Femur (tissue), 1 donor: ENCODE results near the gene NUBP2.
A peak's percentile ranks its signal among the peaks of the same experiment; 100 is the strongest.

Experiments used
- DNase-seq: peaks from one replicate; pipeline ENCODE4 v3.0.0-alpha.2; 2017

NUBP2 gene

DNA sequence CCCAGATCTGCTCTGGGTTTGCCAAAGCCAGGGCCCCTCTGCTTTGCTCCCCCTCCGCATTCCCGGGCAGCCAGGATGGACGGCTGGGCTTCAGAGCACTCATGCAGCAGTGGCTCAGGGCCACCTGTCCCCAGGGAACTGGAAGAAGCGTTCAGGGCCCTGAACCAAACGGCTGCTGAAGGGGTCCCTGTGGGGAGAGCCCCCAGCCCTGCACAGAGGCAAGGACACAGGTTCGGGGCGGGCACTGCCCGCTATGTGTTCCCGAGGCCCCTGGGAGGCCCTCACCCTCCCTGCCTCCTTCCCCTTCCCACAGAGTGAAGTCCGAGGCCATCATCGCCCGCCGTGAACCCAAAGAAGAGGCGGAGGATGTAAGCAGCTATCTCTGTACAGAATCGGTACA is 21.8 kb upstream of the NUBP2 start:
- no peak for DNase-seq

DNA sequence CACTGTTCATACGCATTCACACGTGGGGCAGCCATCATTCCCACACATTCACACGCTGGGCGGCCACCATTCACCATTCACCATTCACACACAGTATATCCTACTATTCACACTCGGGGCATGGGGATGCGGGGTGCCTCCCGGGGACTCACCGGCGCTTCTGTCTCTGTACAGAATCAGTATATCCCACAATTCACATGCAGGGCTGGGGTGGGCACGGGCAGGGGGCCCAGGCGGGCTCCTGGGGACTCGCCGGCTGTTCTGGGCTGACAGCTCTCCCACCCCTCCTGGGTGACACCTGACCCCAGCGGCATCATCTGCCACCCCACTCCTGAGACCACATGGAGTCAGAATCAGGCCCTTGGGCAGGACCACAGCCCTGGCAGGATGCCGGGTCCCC is 21.0 kb upstream of the NUBP2 start:
- DNase-seq, result no peak

DNA sequence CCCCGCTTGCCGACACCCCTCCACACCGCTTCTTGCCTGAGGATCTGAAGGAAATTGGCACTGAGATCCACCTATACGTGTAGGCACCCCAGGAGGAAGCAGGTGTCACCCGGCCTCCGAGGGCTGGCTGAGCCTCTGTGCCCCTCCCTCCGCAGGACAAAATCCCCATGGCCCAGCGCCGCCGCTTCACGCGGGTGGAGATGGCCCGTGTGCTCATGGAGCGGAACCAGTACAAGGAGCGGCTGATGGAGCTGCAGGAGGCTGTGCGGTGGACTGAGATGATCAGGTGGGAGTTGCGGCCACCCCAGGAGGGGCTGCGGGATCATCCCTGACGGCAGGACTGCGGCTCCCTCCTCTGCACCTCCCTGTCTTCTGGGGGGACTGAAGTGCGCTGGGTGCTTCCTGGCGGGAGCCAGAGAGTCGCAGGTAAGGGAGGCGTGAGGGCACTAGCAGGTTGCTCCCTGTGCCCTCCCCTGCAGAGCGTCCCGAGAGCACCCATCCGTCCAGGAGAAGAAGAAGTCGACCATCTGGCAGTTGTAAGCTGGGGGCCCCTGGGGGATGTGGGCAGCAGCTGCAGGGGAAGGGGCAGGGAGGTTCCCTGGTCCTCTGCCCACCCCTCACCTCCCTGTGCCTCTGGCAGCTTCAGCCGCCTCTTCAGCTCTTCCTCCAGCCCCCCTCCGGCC is 20.4 kb upstream of the NUBP2 start:
- DNase-seq, result no peak

DNA sequence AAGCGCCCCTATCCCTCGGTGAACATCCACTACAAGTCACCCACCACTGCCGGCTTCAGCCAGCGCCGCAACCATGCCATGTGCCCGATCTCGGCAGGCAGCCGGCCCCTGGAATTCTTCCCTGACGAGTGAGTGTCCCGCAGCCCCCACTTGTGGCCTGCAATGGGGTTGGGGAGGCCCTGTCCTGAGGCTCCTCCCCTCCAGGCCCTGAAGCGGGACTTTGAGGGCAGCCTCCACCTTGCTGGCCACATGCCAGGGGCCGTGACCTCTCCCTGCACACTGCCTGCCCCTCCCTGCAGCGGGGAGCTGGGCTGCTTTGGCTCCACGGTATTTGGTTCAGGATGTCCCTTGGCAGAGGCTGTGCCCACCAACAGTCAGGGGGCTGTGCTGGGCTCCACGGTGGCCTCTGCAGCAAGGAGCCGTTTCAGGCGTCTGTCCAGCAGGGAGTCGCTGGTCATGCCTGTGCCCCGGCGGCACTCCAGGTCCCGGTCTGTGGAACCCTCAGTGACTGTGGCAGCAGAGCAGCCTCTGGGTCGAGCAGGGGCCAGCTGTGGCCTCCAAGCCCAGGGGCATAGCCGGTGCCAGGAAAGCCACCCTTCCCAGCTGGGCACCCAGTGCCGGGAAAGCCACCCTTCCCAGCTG is 19.8 kb upstream of the NUBP2 start:
- DNase-seq, result no peak

DNA sequence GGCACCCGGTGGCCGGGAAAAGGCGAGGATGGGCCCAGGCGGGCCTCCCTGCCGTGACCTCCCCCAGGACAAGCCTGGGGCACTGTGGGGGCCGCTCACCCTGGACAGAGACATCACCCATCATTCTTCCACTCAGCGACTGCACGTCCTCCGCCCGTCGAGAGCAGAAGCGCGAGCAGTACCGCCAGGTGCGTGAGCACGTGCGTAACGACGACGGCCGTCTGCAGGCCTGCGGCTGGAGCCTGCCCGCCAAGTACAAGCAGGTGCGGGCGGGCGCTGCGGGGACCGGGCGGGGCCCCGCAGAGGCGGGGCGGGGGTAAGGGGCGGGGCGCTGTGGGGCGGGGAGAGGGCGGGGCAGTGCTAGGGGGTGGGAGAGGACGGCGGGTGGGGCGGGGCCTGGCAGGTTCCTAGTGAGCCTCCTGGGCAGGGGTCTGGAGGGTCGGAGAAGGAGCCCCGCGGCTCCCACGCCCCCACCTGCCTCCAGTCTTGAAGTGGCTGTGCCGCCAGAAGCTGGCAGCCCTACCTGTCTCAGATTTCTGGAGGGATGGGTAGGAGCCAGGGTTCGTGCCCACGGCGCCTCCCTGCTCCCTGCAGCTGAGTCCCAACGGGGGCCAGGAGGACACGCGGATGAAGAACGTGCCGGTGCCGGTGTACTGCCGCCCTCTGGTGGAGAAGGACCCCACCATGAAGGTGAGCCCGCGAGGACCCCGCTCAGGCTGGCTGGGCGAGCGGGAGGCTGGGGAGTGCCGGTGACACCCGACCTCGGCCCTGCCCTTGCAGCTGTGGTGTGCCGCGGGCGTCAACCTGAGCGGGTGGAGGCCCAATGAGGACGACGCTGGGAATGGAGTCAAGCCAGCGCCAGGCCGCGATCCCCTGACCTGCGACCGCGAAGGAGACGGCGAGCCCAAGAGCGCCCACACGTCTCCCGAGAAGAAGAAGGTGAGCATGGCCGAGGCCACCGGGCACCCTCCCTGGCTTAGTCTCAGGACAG is 18.9 kb upstream of the NUBP2 start:
- DNase-seq, result no peak

DNA sequence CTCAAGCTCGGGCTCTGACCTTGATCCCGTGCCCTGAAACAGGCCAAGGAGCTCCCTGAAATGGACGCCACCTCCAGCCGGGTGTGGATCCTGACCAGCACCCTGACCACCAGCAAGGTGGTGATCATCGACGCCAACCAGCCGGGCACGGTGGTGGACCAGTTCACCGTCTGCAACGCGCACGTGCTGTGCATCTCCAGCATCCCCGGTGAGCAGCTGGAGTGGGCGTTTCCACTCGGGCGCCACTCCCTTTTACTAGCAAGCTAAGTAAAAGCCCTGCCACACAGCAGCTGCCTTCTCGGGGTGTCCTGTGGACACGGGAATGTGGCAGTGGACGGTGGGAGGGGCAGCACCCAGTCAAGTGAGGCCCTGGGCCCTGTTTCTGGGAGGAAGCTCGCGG is 17.8 kb upstream of the NUBP2 start:
- no peak for DNase-seq

DNA sequence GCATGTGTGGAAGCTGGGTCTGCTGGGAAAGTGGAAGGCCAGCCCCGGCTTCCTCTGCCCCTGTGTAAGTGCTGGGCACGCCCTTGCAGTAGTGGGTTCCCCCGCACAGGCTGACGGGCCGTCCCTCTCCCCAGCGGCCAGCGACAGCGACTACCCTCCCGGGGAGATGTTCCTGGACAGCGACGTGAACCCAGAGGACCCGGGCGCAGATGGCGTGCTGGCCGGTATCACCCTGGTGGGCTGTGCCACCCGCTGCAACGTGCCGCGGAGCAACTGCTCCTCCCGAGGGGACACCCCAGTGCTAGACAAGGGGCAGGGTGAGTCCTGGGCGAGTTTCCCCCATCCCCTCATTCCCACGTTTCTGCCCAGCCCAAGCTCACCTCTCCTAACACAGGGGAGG is 16.9 kb upstream of the NUBP2 start:
- DNase-seq, result no peak

DNA sequence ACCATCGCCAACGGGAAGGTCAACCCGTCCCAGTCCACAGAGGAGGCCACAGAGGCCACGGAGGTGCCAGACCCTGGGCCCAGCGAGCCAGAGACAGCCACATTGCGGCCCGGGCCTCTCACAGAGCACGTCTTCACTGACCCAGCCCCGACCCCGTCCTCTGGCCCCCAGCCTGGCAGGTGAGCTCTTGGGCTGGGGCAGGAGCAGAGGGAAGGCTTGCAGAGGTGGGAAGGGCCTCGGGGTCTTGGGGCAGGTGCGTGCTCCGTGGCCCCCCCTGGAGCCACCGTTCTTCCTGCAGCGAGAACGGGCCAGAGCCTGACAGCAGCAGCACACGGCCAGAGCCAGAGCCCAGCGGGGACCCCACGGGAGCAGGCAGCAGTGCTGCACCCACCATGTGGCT is 16.5 kb upstream of the NUBP2 start:
- DNase-seq, result no peak

DNA sequence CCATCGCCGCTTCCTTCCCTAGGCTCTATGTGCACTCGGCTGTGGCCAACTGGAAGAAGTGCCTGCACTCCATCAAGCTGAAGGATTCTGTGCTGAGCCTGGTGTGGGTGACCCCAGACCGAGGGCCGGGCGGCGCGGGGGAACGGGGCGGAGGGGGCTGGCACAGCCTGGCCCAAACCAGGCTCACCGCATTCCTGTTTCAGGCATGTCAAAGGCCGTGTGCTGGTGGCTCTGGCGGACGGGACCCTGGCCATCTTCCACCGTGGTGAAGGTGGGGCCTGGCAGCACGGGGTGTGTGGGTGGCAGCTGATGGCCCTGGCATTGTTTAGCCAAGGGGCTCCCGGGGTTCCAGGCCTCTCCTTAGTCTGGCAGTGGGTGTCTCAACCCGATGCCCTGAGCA is 16.1 kb upstream of the NUBP2 start:
- DNase-seq, result no peak

DNA sequence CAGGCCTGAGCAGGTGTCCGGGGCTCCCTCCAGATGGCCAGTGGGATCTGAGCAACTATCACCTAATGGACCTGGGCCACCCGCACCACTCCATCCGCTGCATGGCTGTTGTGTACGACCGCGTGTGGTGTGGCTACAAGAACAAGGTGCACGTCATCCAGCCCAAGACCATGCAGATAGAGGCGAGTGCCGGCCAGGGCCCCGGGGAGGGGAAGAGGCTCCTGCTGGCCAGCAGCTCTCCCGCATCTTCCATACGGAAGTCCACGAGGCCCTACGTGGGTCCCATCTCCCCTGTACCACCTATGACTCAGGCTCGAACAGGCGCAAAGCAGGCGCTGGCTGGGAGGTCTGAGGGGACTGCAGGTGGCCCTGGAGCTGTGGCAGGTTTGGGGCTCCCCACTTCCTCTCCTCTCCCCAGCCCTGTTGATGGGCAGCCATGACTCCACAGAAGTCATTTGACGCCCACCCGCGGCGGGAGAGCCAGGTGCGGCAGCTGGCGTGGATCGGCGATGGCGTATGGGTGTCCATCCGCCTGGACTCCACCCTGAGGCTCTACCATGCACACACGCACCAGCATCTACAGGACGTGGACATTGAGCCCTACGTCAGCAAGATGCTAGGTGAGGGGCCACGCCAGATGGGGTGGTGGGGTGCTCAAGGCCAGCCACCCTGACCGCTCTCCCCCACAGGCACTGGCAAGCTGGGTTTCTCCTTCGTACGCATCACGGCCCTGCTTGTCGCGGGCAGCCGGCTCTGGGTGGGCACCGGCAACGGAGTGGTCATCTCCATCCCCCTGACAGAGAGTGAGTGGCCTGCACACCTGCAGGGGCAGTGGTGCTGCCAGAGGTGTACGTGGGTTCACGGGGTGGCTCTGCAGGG is 15.4 kb upstream of the NUBP2 start:
- no peak for DNase-seq

DNA sequence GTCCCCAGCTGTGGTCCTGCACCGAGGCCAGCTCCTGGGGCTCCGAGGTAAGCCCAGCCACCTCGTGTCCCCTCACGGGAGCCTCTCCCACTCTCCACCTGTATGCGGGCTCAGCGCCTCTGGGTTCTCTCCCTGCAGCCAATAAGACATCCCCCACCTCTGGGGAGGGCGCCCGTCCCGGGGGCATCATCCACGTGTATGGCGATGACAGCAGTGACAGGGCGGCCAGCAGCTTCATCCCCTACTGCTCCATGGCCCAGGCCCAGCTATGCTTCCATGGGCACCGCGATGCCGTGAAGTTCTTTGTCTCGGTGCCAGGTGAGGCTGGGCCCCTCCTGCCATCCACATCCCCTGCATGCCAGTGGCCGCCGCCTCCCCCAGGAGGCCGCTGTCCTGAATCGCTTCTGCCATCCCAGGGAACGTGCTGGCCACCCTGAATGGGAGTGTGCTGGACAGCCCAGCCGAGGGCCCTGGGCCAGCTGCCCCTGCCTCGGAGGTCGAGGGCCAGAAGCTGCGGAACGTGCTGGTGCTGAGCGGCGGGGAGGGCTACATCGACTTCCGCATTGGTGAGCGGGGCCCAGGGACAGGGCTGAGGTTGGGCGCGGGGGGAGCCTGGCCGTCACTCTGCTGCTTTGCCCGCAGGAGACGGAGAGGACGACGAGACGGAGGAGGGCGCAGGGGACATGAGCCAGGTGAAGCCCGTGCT is 14.5 kb upstream of the NUBP2 start:
- DNase-seq, result no peak

DNA sequence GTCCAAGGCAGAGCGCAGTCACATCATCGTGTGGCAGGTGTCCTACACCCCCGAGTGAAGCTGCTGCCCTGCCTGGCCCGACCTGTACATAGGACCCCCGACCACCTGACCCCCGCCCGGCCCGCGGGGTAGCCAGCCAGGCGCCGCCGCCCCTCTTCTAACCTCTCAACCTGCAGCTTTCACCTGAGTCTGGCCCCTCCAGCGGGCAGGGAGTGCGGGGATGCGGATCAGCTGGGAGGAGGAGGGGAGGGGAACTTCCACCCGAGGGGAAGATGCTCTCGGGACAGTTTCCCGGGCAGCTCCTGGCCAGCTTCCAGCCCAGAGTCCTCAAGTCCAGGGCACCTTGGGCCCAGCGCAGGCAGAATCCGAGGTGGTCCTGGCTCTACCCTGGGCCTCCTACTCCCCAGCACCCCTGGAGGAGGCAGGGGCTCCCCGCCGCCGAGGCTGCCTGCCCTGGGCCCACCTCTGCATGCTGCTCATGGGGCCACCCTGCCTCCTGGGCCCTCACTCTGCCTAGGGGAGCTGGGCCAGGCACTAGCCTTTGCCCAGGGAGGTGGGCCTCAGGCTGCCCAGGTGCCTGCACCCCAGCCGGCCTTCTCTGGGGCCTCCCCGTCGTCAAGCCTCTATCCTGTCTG is 13.9 kb upstream of the NUBP2 start:
- DNase-seq, result no peak

DNA sequence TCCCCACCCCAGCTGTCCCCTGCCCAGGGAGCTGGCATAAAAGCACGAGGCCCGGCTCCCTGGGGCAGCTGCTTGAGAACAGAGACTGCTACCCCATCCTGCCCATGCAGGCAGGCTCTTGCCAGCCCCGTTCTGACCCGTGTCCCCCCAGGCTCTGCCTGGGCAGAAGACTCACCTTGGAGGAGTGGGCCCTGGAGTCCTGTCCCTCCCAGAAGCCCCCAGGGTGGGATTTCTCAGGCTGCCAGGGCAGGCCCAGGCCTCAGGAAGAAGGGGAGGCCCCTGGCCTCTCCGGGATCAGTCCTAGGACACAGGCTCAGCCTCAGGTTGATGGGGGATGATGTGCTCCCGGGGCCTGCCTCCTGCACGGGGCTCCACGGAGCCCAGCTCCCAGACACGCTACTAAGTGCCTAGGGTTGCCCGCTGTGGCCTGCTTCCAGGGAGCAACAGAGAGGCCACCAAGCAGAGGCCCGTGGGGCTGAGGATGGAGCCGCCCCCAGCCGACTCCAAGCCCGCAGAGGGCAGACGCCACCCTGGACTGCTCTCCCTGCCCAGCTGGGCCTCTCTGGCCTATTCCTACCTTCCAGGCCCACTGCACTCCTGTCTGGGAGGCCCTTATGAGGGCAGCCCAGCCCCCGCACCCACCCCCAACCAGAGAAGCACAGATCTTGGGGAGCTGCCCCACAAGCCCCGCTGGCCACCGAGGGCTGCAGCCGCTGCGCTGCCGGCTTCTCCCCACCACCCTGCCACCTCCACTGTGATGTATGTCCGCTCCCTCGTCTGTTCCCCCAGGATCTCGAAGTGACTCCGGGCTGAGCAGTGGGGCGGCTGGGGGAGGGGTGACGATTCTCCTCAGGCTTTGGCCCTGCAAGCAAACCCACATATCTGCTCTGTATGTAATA is 13.1 kb upstream of the NUBP2 start:
- DNase-seq, result no peak

DNA sequence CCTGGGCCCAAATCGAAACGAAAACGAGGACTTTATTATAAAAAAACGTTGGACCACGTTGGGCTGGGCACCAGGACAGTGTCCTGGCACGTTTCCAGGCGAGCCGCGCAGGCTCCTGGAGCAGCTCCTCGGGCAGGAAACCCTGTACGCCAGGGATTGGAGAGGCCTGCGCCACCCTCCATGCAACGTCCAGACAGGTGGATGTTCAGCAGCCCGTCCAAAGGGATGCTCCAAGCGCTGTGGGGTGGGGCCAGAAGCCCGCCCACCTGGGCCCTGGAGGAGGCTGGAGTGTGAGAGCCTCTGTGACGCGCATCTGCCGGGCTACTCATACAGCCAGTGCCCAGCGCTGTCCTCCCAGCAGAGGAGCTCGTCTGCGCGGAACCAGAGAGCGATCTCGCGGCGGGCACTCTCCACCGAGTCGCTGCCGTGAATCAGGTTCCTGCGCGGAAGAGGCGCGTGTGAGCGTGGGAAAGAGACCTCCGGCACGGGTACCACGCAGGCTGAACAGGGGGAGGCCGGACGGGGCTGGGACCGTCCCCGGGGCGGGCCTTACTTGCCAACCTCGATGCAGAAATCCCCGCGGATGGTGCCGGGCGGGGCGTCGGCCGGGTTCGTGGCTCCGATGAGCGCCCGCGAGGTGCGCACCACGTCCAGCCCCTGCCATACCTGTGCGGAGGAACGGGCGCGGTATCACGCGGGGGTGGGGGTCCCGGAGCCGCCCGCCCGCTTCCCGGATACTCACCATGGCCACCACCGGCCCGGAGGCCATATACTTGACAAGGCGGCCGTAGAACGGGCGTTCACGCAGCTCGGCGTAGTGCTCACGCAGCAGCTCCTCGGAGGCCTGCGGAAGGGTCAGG is 12.2 kb upstream of the NUBP2 start:
- no peak for DNase-seq

DNA sequence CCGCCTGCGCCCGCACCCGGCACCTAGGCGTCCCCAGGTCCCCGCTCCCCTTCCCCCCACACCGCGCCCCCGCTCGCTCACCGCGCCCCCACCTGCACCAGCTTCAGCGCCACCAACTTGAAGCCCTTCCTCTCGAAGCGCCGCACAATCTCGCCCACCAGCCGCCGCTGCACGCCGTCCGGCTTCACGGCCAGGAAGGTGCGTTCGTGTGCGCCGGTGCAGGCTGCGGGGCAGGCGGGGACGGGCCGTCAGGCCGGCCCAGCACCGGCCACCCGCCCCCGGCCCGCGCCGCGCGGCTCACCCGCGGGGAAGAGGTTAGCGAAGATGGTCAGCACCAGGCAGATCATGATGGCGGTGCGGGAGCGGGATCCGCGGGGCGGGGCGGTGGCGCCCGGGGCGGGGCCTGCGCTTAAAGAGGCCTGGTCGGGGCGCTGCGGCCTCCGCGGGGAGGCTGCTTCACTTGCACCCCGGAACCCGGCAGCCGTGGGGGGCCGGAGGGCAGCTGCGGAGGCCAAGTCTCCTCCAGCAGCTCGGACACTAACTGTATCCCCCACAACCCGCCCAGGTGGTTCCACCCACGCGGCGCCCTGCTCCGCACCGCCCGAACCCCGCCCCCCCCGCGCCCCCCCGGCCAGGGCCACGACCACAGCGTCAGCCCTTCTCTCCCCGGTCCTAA is 11.4 kb upstream of the NUBP2 start, which contains the start of gene NME3:
TSS of gene NME3 (minus strand) at position 356 of the 676 bp plus-strand sequence. CDS start at position 347, 9 bp downstream.
- DNase-seq, result peak; percentile 84

DNA sequence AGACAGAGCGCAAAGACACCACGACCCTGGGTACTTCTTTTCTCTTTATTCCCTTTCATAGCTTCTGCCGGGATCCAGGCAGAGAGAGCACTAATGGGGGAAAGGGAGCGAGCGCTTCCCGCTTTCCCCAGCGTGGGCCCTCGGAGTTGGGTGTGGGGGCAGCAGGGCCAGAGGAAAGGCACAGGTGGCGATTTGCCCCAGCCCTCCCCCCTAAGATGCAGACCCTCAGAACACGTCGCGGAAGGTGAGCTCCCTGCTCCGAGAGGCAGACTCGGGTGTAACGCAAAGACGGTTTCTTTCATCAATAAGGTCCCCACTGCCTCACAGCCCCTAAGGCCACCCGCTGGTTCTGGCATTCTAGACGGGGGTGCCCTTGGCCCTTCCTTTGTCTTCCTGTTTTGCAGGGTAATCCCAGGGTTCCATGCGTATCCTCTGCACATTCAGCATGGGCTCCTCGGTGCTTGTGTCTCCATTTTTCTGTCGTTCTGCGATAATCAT is 10.8 kb upstream of the NUBP2 start:
- DNase-seq, result no peak

DNA sequence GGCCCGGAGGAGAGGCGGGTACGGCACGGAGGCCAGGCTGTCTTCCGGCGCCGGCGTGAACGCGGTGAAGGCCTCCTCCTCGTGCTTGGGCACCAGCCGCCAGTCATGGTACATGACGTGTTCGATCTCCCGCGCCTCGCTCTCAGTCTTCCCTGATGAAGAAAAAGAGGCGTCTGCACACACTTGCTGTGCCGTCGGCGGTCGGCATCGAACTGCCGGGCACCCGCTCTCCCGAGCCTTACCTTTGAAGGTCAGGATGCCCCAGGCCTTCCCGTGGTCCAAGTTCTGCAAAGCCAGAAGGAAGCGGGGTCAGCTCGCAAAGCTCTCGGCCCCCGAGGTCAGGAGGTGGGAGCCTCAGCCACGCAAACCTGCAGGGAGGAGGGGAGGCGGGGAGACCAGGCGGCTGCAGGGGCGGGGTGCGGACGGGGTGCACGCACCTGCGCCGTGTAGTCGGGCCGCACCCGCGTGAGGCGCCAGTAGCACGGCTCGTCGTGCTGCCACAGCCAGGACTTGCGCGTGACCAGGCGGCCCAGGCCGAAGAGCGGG is 10.3 kb upstream of the NUBP2 start, which contains the start of gene EME2:
TSS of gene EME2 (plus strand) at position 449 of the 546 bp plus-strand sequence. CDS start 418 bp downstream, outside the sequence.
- no peak for DNase-seq
